Esophagus muscularis mucosa (tissue), 4 donors: ENCODE data around the gene CSTB. TPM values are rescaled to one million over a fixed set of nuclear protein-coding genes. Genes with fewer than 3 reads are reported as not detected.

Experiments
- DNase-seq: peaks from one replicate; pipeline ENCODE4 v3.0.0-alpha.2; 2017; ENCODE audit errors: extremely low spot score
- H3K27ac ChIP-seq, 4 donors: fragments of 200-600 bp; sonication (generic); replicated peaks in 1 of 4; 1 replicate in 3 of 4; 2 replicates in 1 of 4; pipeline ENCODE4 v1.5.1; 2016 to 2019; ENCODE audit warnings: mild to moderate bottlenecking in 1 of 4
- H3K27me3 ChIP-seq, 4 donors: fragments of 200-600 bp; sonication (generic); one replicate each; pipeline versions ENCODE4 v1.5.1 to v1.6.0; 2016 to 2019
- H3K36me3 ChIP-seq, 4 donors: fragments of 200-600 bp; sonication (generic); one replicate each; pipeline ENCODE4 v1.5.1; 2016 to 2019
- H3K4me1 ChIP-seq, 4 donors: fragments of 200-600 bp; sonication (generic); one replicate each; pipeline ENCODE4 v1.5.1; 2016 to 2019
- H3K4me3 ChIP-seq, 4 donors: fragments of 200-600 bp; sonication (generic); 1 replicate in 2 of 4; 2 replicates in 2 of 4; pipeline ENCODE4 v1.5.1; 2016 to 2019; ENCODE audit warnings: mild to moderate bottlenecking in 4 of 4, moderate library complexity in 1 of 4
- H3K9me3 ChIP-seq, 4 donors: fragments of 200-600 bp; sonication (generic); 1 replicate in 3 of 4; 2 replicates in 1 of 4; pipeline ENCODE4 v1.5.1; 2016 to 2019
- EP300 ChIP-seq: sonication (generic); formaldehyde crosslinking; IDR thresholded peaks from one replicate; pipeline ENCODE4 v1.6.1; 2017; ENCODE audit warnings: antibody characterized with exemption
- POLR2A ChIP-seq: fragments of 450-650 bp; IDR thresholded peaks from one replicate; pipeline ENCODE4 v1.6.1; 2017; ENCODE audit warnings: antibody characterized with exemption, moderate library complexity, mild to moderate bottlenecking, low read depth
- POLR2AphosphoS5 ChIP-seq, 2 donors: sonication (generic); formaldehyde crosslinking; IDR thresholded peaks; one replicate each; pipeline ENCODE4 v1.6.1; 2017; ENCODE audit warnings: antibody characterized with exemption in 2 of 2
- WGBS: methylation state at CpG from one replicate; pipeline ENCODE4 v1.1.5; 2018; 5-methylcytosine and 5-hydroxymethylcytosine counted together
- intact Hi-C: fragments of 100-400 bp; cut with DNase I; formaldehyde crosslinking; loops from one replicate; pipeline ENCODE4 v1.15.1; 2023
- total RNA-seq, 4 donors: library from RNA; depleted of rRNA; stranded (reverse); fragments of >200 nt; gene quantifications; one replicate each; pipeline versions ENCODE4 v1.1.0 to v1.2.1, GENCODE V29; 2016
- TF ChIP-seq, protein P1 (sequence below), 3 experiments: fragments of 200-600 bp in 2 of 3; fragments of 450-650 bp in 1 of 3; sonication (generic) in 2 of 3; IDR thresholded peaks; one replicate each; pipeline ENCODE4 v1.5.1; 2017 to 2019; ENCODE audit warnings: antibody characterized with exemption in 3 of 3, mild to moderate bottlenecking in 2 of 3, moderate library complexity in 1 of 3

CSTB gene
- total RNA-seq, 4 donors from 2014 or later: 5.0 to 21.1 (median 8.1) TPM

DNA sequence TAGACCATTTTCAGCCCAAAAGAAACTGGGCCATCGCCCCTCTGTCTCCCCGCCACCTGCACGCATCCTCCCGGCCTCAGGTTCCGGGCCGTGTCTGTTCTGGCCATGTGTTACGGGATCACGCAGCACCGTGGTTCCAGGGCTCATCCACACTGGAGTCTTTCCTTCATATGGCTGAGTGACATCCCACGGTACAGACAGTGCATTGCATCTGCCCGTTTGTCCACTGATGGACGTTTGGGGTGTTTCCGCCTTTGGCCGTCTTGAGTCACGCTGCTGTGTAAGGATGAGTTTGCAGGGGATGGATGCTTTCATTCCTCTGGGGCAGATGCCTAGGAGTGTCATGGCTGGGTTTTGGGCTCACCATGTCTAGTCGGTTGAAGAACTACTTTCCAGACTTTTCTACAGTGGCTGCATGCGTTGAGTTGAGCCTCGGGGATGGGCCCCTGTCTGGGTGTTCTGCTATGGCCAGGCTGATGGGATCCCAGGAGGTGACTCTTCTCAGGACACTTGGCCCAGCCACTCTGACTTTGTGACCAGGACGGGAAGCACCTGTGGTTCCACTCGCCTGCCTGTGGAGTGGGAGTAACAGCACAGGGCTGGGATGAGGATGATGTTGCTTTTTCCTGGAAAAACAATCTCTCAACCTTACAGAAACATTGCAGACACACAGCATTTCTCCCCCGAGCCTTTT is 30.1 kb upstream of the CSTB start:
- 92% methylated on average over 19 of the region's 21 CpGs for WGBS
- TF ChIP-seq EP300 (no peak), POLR2A (no peak), POLR2AphosphoS5 (IDR thresholded peaks at IDR 0.05) (no peak)
- TF ChIP-seq, protein P1, sequence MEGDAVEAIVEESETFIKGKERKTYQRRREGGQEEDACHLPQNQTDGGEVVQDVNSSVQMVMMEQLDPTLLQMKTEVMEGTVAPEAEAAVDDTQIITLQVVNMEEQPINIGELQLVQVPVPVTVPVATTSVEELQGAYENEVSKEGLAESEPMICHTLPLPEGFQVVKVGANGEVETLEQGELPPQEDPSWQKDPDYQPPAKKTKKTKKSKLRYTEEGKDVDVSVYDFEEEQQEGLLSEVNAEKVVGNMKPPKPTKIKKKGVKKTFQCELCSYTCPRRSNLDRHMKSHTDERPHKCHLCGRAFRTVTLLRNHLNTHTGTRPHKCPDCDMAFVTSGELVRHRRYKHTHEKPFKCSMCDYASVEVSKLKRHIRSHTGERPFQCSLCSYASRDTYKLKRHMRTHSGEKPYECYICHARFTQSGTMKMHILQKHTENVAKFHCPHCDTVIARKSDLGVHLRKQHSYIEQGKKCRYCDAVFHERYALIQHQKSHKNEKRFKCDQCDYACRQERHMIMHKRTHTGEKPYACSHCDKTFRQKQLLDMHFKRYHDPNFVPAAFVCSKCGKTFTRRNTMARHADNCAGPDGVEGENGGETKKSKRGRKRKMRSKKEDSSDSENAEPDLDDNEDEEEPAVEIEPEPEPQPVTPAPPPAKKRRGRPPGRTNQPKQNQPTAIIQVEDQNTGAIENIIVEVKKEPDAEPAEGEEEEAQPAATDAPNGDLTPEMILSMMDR (IDR thresholded peaks at IDR 0.05): no peak
- intact Hi-C loops: no loop called here
- peaks cover 20 to 50% (median 40%) of the 10 kb centered on the region in 4 donors for H3K36me3 ChIP-seq
- peaks cover 4 to 11% (median 8%) of the 10 kb centered on the region in 4 donors for H3K4me1 ChIP-seq
- no peaks in the 10 kb centered on the region for H3K27me3 ChIP-seq
- H3K4me3 ChIP-seq: no peak overlapping the region
- no peak for DNase-seq
- H3K27ac ChIP-seq: no peak overlapping the region
- no peaks in the 10 kb centered on the region for H3K9me3 ChIP-seq

DNA sequence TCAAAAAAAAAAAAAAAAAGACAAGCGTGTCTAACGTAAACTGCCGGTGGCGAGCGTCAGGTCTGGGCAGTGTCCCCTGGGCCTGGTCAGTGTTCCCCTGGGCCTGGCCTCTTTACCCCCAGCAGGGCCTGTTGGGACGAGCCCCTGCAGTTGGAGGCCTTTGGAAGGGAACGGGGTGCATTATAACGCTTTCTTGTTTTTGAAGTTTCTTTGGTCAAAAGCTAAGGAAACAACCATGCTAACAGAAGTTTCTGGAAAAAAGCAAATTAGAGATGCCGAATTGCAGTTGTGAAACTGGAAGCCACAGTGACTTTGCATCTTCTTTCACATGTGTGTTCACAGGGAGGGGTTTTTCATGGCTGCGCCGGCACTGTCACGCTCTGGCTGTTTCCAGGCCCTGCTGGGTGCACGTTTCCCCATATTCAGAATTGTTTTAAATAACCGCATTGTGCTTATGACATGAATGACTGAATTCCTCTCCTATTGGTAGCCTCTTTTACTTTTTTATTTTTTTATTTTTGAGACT is 29.2 kb upstream of the CSTB start:
- H3K4me3 ChIP-seq: no peak overlapping the region
- H3K27ac ChIP-seq: no peak overlapping the region
- H3K9me3 ChIP-seq: no peaks in the 10 kb centered on the region
- intact Hi-C loops: no loop called here
- TF ChIP-seq POLR2A: no peak
- TF ChIP-seq POLR2AphosphoS5 (IDR thresholded peaks at IDR 0.05): no peak
- TF ChIP-seq, protein P1 (IDR thresholded peaks at IDR 0.05): no peak
- TF ChIP-seq EP300: no peak
- DNase-seq: no peak
- H3K27me3 ChIP-seq: no peaks in the 10 kb centered on the region
- peaks cover 0 to 2% (median 0%) of the 10 kb centered on the region in 4 donors for H3K4me1 ChIP-seq
- H3K36me3 ChIP-seq: peaks cover 26 to 59% (median 48%) of the 10 kb centered on the region in 4 donors
- WGBS: 73% methylated on average over 14 of the region's 14 CpGs

DNA sequence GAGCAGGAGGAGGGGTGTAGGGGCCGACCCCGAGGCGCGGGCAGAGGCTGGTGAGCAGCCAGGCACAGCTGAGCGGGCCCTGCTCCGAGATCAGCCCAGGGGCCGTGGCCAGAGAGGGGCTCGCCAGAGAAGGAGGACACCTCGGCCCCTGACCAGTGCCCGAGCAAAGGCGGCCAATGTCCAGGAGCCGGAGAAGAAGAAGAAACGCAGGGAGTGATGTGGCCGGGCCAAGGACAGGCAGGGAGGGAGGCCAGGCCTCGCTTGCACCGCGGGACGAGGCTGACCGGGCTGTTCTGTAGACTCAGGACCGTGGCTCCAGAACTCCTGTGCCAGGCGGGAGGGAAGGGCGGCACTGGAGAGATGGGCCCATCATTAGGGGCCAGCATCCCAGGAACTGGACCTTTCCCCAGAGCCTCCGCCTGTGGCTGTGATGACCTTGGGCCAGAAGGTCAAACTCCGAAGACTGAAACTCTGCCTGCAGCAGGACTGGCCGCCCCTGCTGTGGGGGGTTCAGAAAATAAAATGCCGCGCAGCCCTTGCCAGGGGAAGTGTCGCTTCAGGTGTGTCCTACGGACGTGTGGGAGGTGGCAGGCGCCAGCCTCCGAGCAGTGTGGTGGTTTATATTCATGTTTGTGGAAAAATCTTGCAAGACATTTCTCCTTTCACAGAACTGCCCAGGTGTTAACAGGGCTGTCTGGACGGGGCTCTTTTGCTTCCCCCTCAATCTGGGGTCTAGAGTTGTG is 27.6 kb upstream of the CSTB start:
- H3K27me3 ChIP-seq: no peaks in the 10 kb centered on the region
- no peak overlapping the region for H3K4me3 ChIP-seq
- no peak overlapping the region for H3K27ac ChIP-seq
- H3K36me3 ChIP-seq: peaks cover 42 to 73% (median 64%) of the 10 kb centered on the region in 4 donors
- H3K4me1 ChIP-seq: no peaks in the 10 kb centered on the region
- TF ChIP-seq EP300 (no peak), POLR2AphosphoS5 (IDR thresholded peaks at IDR 0.05) (no peak), POLR2A (no peak)
- TF ChIP-seq, protein P1 (IDR thresholded peaks at IDR 0.05): no peak
- DNase-seq: no peak
- intact Hi-C loops: no loop called here
- no peaks in the 10 kb centered on the region for H3K9me3 ChIP-seq
- 89% methylated on average over 24 of the region's 33 CpGs for WGBS

DNA sequence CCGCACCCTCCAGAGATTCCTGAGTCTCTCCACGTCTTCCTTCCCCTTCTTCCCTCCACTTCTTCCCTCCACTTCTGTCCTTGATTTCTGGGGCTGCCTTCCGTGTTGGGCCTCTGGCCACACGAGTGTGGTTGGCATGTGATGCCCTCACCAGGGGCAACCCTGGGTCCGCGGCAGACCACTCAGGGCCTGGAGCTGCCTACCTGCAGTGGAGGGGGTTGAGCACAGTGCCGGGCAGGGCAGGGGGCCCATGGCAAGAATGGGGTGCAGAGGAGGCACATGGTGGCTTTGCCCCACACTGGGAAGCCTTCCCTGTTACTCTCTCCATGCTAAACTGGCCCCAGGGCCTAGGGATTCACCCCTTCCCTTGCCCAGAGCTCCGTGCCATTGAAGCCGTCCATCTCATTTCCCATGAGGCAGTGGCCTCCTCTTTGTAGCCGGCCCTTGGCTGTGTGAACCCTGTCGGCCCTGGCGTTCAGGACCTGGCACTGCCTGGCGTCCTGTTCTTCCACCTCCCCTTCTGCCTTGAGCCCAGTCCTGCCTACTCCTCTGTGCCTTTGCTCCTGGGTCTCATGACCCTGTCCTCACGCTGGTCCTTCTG is 26.7 kb upstream of the CSTB start:
- WGBS: 82% methylated on average over 14 of the region's 14 CpGs
- H3K4me1 ChIP-seq: no peaks in the 10 kb centered on the region
- H3K4me3 ChIP-seq: no peak overlapping the region
- H3K27me3 ChIP-seq: no peaks in the 10 kb centered on the region
- DNase-seq: no peak
- intact Hi-C loops: no loop called here
- peaks cover 51 to 81% (median 73%) of the 10 kb centered on the region in 4 donors for H3K36me3 ChIP-seq
- no peak for TF ChIP-seq EP300
- TF ChIP-seq, protein P1 (IDR thresholded peaks at IDR 0.05): no peak
- no peak for TF ChIP-seq POLR2AphosphoS5 (IDR thresholded peaks at IDR 0.05)
- TF ChIP-seq POLR2A: no peak
- no peak overlapping the region for H3K27ac ChIP-seq
- no peaks in the 10 kb centered on the region for H3K9me3 ChIP-seq
